ENCODE results near the gene PLPP4. TPM values are rescaled to one million over a fixed set of nuclear protein-coding genes. Genes with fewer than 3 reads are reported as not detected.

PLPP4 gene
- total RNA-seq, 1 donor from 2014 or later = not detected

- DNase-seq = no peak
- Mint-ChIP-seq H3K27me3 (peaks cover 5% of the 10 kb centered on the region), H3K4me1 (no peaks in the 10 kb centered on the region), H3K36me3 (ENCODE audit: low read depth) (no peaks in the 10 kb centered on the region), H3K9me3 (no peaks in the 10 kb centered on the region), H3K4me3 (no peak overlapping the region), H3K27ac (no peak overlapping the region)
- intact Hi-C loops (cut with micrococcal nuclease) = no loop called here
- CTCF ChIA-PET = no interaction called here
- POLR2A ChIA-PET = no interaction called here
- ATAC-seq (ENCODE audit: low read depth) = no peak
- no peak for TF ChIP-seq CTCF (IDR thresholded peaks at IDR 0.05)
Observed at GRCh38 chr10:120514035-120514620, 57.1 kb downstream of the PLPP4 start.

GRCh38 chr10:120514959-120515358, 57.9 kb downstream of the PLPP4 start:
- no peaks in the 10 kb centered on the region for H3K4me1 Mint-ChIP-seq
- H3K9me3 Mint-ChIP-seq = no peaks in the 10 kb centered on the region
- ATAC-seq (ENCODE audit: low read depth) (no peak), DNase-seq (no peak)
- no peak overlapping the region for H3K4me3 Mint-ChIP-seq
- no peak for TF ChIP-seq CTCF (IDR thresholded peaks at IDR 0.05)
- peaks cover 5% of the 10 kb centered on the region for H3K27me3 Mint-ChIP-seq
- intact Hi-C loops (cut with micrococcal nuclease) = no loop called here
- ChIA-PET POLR2A (no interaction called here), CTCF (no interaction called here)
- no peak overlapping the region for H3K27ac Mint-ChIP-seq
- no peaks in the 10 kb centered on the region for H3K36me3 Mint-ChIP-seq (ENCODE audit: low read depth)

- ChIA-PET CTCF (no interaction called here), POLR2A (no interaction called here)
- Mint-ChIP-seq H3K4me3 (no peak overlapping the region), H3K9me3 (no peaks in the 10 kb centered on the region), H3K4me1 (no peaks in the 10 kb centered on the region), H3K27me3 (peaks cover 5% of the 10 kb centered on the region), H3K27ac (no peak overlapping the region), H3K36me3 (ENCODE audit: low read depth) (no peaks in the 10 kb centered on the region)
- TF ChIP-seq CTCF (IDR thresholded peaks at IDR 0.05) = no peak
- intact Hi-C loops (cut with micrococcal nuclease) = no loop called here
- no peak for ATAC-seq (ENCODE audit: low read depth)
- no peak for DNase-seq
Observed at GRCh38 chr10:120515741-120516140, 58.7 kb downstream of the PLPP4 start.

DNA sequence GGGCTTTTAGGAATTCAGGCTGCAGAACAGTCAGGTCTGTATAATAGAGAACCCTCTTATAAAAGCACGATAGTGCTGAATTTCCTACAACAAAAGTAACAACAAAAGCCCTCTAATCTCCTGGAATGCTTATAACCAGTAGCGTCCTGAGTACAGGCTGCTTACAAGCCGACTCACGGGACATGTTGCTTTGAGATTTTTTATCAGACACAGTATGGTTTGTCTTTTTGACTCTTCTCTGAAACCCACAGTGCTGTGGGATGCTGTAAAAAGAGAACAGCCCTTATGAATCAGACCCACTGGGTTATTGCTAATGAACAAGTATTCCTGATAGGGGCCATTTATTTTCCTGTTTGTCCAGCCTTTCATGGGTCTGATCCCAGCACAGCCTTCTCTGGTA, 59.4 kb downstream of the PLPP4 start:
- DNase-seq = no peak
- Mint-ChIP-seq H3K9me3 (no peaks in the 10 kb centered on the region), H3K36me3 (ENCODE audit: low read depth) (no peaks in the 10 kb centered on the region), H3K27me3 (peaks cover 5% of the 10 kb centered on the region), H3K4me3 (no peak overlapping the region), H3K27ac (no peak overlapping the region), H3K4me1 (no peaks in the 10 kb centered on the region)
- intact Hi-C loops (cut with micrococcal nuclease) = no loop called here
- CTCF ChIA-PET = no interaction called here
- no peak for ATAC-seq (ENCODE audit: low read depth)
- TF ChIP-seq CTCF (IDR thresholded peaks at IDR 0.05) = no peak
- POLR2A ChIA-PET = no interaction called here

GRCh38 chr10:120517196-120517595, 60.2 kb downstream of the PLPP4 start:
- no peak overlapping the region for H3K4me3 Mint-ChIP-seq
- no peaks in the 10 kb centered on the region for H3K36me3 Mint-ChIP-seq (ENCODE audit: low read depth)
- ChIA-PET CTCF (no interaction called here), POLR2A (no interaction called here)
- H3K27me3 Mint-ChIP-seq = peaks cover 3% of the 10 kb centered on the region
- DNase-seq (no peak), ATAC-seq (ENCODE audit: low read depth) (no peak)
- intact Hi-C loops (cut with micrococcal nuclease) = no loop called here
- no peak overlapping the region for H3K27ac Mint-ChIP-seq
- no peaks in the 10 kb centered on the region for H3K9me3 Mint-ChIP-seq
- no peak for TF ChIP-seq CTCF (IDR thresholded peaks at IDR 0.05)
- no peaks in the 10 kb centered on the region for H3K4me1 Mint-ChIP-seq
